HUDEP-2 (cell line): ENCODE measurements around the gene MYL12B.
"Not testable (repeated sequence)": the region's sequence is repeated elsewhere in the genome, so short reads cannot be mapped to it uniquely, and the experiment has no call there.

Source experiments
- DNase-seq, 76 experiments: peaks; one replicate each; lab custom pipeline; 2025; ENCODE audit not compliant: unreplicated experiment in 76 of 76; lab: John Stamatoyannopoulos, UW

The MYL12B gene

DNA sequence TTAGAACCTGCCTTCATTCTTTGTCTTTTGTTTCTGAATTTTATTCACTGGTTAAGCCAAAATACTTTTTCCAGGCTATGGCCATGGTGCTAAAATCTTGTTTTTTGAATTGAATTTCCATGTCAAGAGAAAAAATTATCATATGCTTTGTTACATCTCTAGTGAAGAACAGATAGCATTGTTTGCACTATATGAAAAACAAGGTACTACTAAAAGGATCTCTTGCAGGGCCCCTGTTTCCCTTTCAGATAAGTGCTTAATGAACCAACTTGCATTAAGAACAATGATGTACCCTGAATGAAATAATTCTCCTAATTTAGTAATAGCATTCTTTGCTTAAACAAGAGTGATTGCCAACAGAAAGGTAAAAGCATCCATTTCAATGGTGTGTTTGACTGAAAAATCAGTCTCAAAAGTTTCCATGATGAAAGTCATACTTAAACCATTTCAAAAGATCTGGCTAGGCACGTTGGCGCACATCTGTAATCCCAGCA, 4.3 kb upstream of the MYL12B start:
- DNase-seq = no peak

DNA sequence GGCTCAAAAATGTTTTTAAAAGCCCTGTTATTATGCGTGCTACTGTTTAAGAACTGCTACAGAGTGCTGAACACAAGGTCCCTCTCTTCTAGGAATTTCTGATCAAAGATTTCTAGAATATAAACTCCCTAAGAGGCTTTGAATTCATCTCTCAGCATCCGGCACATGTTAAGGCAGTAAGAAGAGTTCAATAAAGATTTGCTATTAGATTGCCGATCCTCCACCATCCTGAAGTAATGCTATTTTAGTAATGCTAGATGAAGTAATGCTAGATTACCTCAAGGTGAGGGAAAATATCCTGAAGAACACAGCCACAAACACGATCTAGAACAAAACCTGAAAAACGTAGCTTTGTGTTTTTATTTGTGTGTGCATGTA, 949 bp upstream of the MYL12B start:
- peak in 1 of 76 experiments; percentile 49 for DNase-seq

DNA sequence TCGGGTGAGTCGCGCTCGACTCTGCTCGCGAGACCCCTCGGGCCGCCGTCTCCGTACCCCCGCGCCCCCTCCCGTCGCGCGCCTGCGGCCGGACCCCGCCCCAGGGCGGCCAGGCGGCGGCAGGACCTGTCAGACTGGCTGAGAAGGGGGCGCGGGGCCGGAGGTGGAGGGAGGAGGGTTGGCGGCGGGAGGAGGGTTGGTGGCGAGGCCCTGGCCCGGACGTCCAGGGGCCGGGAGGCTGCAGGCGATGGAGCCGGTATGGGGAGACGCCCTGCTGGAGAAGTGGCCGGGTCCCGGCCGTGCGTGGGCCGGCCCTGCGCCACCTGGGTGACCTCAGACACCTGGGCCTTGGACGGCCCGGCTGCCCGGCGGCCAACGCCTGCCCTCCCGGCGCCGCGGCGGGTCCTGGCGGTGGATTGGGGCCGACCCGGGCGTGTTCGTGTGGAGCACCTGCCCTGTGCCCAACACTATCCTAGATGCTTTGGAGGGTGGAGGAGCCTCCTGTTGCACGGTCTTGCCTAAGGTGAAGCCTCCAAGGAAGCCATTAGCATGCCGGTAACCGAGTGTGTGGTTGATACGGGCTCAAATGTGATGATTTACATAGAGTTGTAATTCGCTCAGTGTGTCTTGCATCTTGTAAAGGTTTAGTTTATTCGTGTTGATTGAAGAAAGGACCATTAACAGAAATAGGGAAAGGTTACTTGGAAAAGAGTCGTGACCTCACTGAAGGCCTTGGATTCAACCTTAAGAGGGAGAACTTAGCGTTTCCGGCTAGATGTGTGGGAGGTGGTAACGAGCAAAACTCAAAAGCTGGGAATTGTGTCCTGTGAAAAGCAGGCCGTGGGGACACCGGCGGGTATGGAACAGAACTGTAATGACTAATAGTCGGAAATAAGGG, 550 bp downstream of the MYL12B start:
- peak in 5 of 76 experiments; percentile 3 to 39 (median 21) for DNase-seq

DNA sequence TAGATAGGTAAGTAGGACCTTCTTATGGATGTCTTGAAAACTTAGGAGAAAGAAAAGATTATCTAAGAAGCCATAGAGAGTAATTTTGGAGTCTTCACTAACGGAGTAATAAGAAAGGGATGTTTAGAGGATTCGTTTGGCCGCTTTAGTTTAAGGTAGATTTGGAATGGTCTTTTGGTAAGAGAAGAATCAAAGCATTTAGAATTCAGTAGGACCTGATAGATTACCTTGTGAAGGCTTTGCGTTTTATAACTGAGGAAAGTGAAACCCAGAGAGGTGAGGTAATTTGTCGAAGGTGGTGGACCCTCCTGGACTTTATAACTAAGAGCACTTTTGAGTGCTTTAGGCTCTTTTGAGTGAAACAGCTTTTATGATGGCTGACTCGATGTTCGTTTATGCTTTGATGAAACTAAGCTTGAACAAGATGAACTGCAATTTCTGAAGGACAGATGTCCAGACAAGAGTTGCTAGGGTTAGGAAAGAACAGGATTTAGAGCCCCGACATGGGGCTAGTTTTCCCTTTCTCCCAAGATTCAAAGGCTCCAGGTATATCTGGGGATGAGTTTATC, 1.3 kb downstream of the MYL12B start:
- no peak for DNase-seq

GRCh38 chr18:3264362-3264761, 2.4 kb downstream of the MYL12B start:
- DNase-seq = peak in 1 of 76 experiments; percentile 1

- DNase-seq = no peak
Observed at GRCh38 chr18:3265564-3266033, 3.7 kb downstream of the MYL12B start.

- DNase-seq = no peak
Observed at GRCh38 chr18:3266062-3266608, 4.2 kb downstream of the MYL12B start.

- no peak for DNase-seq
Observed at GRCh38 chr18:3268306-3268705, 6.4 kb downstream of the MYL12B start.

- DNase-seq = no peak
Observed at GRCh38 chr18:3269241-3269913, 7.4 kb downstream of the MYL12B start.

GRCh38 chr18:3269914-3270299, 8.0 kb downstream of the MYL12B start:
- DNase-seq = no peak

- no peak for DNase-seq
Observed at GRCh38 chr18:3273042-3273441, 11.1 kb downstream of the MYL12B start.

DNA sequence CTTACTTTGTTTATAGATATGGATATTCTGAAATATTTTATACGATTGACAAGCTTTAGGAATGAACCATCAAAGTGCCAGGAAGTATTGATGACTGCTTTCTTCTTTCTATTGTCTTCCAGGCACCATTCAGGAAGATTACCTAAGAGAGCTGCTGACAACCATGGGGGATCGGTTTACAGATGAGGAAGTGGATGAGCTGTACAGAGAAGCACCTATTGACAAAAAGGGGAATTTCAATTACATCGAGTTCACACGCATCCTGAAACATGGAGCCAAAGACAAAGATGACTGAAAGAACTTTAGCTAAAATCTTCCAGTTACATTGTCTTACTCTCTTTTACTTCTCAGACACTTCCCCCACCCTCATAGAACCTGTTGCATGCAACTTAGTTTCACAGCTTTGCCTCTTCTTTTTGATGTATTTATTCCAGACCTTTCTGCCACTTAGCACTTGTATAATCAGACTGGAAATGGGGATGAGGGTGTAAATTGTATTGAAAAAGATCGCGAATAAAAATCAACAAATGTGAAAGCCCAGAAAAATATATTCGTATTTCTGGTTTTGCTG, 15.8 kb downstream of the MYL12B start:
- not testable (repeated sequence) for DNase-seq

DNA sequence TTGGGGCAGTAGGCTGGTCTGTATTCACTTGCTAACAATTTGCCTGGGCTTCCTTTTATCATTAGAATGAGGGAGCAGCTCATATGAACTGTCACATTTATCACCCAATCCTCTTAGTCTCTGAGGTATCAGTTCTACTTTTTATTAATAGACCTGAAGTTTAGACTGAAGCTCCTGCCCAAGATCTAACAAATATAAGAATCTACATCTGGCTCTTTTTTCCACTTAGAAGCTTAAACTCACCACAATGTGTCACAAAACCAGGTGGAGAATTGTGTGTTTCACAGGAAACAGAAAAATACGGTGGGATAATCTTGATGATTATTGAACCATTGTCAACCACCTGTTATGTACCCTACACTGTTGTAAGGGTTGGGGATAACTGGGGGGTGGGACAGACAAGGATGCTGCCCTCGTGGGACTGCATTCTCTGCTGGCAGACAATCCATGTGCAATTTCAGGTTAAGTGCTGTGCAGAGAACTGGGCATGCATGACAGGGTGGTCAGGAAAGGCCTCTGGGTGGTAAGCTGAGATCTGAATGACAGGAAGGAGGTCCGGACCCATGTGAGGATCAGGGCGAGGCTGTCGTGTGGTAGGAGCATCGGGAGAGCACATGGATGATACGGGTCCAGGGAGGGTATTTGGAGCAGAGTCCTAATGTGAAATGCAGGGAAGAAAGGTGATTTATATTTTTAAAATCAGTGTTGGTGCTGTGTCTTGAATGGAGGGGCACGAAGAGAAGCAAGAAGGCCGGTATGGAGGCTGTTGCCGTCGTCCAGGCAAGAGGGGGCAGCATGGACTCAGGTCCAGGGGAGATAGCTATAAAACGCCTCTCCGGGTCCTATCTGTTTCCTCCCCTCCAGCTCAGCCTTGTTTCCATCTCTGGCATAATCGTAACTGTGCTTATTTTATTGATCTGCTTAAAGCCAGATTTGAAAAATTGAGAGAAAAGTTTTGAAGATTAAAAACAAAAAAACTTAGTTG, 17.6 kb downstream of the MYL12B start:
- DNase-seq = no peak

DNA sequence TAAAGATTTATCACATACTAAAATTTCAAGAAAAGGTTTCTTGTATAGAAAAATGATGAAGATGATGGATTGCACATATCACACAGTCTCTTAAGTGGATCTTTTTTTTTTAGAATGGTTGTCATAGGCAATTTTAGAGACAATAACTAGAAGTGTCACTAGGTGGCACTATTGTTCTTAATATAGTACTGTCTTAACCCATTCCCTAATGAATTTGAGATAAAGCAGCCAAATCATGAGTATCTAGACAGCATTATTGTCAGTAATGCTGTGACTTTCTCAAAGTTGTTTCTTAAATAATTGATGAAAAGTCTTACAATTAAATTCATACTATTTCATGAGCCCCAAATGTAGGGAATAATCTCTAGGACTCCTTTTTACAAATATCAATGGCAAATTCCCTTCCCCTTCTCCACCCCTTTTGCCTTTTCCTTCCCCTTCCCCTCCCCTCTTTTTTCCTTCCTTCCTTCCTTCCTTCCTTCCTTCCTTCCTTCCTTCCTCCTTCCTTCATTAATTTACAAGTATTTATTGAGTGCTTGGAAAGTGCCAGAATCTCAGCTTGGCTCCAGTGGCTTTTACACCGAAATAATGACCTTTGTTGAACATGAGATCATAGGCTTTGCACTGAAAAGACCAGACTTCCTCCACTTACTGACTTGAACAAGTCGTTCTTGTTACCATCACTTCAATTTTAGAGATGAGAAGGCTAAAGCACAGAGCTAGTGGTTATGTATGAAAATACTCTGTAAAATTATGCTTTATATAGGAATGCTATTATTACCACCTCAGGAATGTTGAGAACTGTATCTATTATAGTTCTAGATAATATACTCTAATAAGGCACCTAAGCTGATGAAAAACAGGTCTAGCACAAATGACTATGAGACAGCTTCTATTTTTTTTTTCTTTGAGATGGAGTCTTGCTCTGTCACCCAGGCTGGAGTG, 19.8 kb downstream of the MYL12B start:
- DNase-seq = peak in 31 of 76 experiments; percentile 1 to 87 (median 35)

DNA sequence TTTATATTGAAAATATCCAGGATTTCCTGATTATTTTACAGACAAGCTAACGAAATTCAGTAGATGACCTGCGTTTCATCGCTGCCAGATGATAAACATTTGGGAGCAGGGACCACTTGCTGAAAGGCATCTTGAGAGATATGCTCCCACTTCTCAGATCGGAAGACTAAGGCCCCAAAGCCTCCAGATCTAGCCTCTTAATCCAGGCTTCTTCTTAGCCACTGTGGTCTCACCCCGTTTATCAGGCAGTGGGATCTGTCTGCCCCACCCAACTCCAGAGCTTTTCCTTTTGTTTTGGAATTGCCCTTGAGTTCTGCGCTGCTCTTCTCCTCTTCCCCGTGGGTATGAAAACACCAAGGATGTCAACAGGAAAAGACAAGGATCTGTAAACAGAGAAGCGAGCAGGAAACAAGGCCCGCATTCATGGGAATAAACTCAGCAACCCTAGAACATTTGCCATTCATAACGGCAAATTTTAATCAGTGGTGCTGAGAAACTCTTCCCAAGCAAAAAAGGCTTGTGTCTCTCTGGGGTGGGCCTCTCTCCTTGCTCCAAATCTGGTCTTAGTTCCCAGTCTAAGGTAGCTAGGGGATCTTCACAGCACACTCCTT, 21.4 kb downstream of the MYL12B start:
- DNase-seq = no peak

GRCh38 chr18:3283908-3284307, 22.0 kb downstream of the MYL12B start:
- no peak for DNase-seq

DNA sequence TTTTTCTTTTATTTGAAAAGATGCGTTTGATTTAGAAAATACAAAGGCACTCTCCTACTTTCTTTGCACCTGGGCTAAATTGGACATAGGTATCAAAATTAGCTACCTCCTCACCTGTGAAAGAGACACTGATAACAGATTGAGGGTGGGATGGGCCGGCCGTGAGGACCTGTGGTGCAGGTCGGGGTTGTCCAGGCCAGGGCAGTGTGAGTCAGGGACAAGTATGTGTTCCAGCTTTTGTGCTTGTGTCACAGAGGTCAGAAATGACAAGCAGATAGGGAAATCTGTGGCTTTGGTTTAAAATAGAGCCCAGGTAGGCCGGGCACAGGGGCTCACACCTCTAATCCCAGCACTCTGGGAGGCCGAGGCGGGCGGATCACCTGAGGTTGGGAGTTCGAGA, 22.6 kb downstream of the MYL12B start:
- DNase-seq = no peak

DNA sequence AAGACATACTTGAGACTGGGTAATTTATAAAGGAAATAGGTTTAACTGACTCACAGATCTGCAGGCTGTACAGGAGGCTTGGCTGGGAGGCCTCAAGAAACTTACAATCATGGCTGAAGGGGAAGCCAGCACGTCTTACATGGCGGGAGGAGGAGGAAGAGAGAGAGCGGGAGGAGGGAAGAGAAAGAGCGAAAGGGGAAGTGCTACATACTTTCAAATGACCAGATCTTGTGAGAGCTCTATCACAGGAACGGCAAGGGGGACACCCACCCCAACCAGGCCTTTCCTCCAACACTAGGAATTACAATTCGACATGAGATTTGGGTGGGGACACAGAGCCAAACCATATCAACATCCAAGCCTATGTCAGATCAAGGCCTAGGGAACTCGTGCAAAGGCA, 24.2 kb downstream of the MYL12B start:
- DNase-seq = no peak
